WTC11 (cell line): Measurements from ENCODE around the gene NPLOC4. TPM values are rescaled to one million over a fixed set of nuclear protein-coding genes. Genes with fewer than 3 reads are reported as not detected.
A peak's percentile ranks its signal among the peaks of the same experiment; 100 is the strongest.

ENCODE experiments used
- ATAC-seq: fragments of 200-7000 bp; cut with Tn5 transposase; 2 replicates; pipeline ENCODE4 v1.10.0; 2021; ENCODE audit warnings: mild to moderate bottlenecking, moderate library complexity
- CTCF ChIA-PET: fragments of 300-600 bp; sonication (Branson Sonifier 250); formaldehyde crosslinking; loops from one replicate; lab custom pipeline; 2021; ENCODE audit warnings: antibody characterized with exemption; lab: Charles Lee
- POLR2A ChIA-PET: fragments of 350-600 bp; sonication (Branson Sonifier 250); formaldehyde crosslinking; loops from one replicate; lab custom pipeline; 2021; ENCODE audit warnings: antibody characterized with exemption; lab: Charles Lee
- DNase-seq: peaks from one replicate; pipeline ENCODE4 v3.0.0; 2021; ENCODE audit warnings: low spot score
- H3K27ac Mint-ChIP-seq: 2 replicates; pipeline ENCODE4 v1.8.0; 2021; ENCODE audit warnings: mixed read lengths
- H3K27me3 Mint-ChIP-seq: 2 replicates; pipeline ENCODE4 v1.8.0; 2021; ENCODE audit warnings: low read depth, mild to moderate bottlenecking, moderate library complexity, mixed read lengths
- H3K36me3 Mint-ChIP-seq: 2 replicates; pipeline ENCODE4 v1.8.0; 2021; ENCODE audit warnings: mixed read lengths
- H3K4me1 Mint-ChIP-seq: 2 replicates; pipeline ENCODE4 v1.8.0; 2022; ENCODE audit warnings: mixed read lengths
- H3K4me3 Mint-ChIP-seq: 2 replicates; pipeline ENCODE4 v1.8.0; 2021; ENCODE audit warnings: mild to moderate bottlenecking, moderate library complexity, mixed read lengths
- H3K9me3 Mint-ChIP-seq: 2 replicates; pipeline ENCODE4 v1.8.0; 2021; ENCODE audit warnings: mixed read lengths
- AFF4 ChIP-seq: sonication (generic); formaldehyde crosslinking; IDR thresholded peaks from 2 replicates; pipeline ENCODE4 v1.8.1; 2023; ENCODE audit warnings: mild to moderate bottlenecking, missing genetic modification reagents, borderline replicate concordance
- ATF6 ChIP-seq: sonication (generic); formaldehyde crosslinking; IDR thresholded peaks from 2 replicates; pipeline ENCODE4 v1.8.1; 2023; ENCODE audit warnings: mild to moderate bottlenecking, missing genetic modification reagents
- CBFB ChIP-seq: sonication (generic); formaldehyde crosslinking; IDR thresholded peaks from 2 replicates; pipeline ENCODE4 v1.8.1; 2022; ENCODE audit warnings: mild to moderate bottlenecking, low read depth, missing genetic modification reagents
- GABPB1 ChIP-seq: sonication (generic); formaldehyde crosslinking; IDR thresholded peaks from 2 replicates; pipeline ENCODE4 v1.8.1; 2023; ENCODE audit warnings: mild to moderate bottlenecking, missing genetic modification reagents
- GTF2I ChIP-seq: fragments of 250-450 bp; sonication (Bioruptor Pico); conservative IDR thresholded peaks from 2 replicates; pipeline ENCODE4 v1.4.0; 2021; ENCODE audit warnings: mild to moderate bottlenecking
- NFE2L1 ChIP-seq: sonication (generic); formaldehyde crosslinking; IDR thresholded peaks from 2 replicates; pipeline ENCODE4 v1.8.1; 2023; ENCODE audit warnings: missing genetic modification reagents
- NFYB ChIP-seq: sonication (generic); formaldehyde crosslinking; conservative IDR thresholded peaks from 2 replicates; pipeline ENCODE4 v1.8.0; 2022; ENCODE audit warnings: low read depth, missing genetic modification reagents
- PRRX2 ChIP-seq: fragments of 250-450 bp; sonication (Bioruptor Pico); IDR thresholded peaks from 2 replicates; pipeline ENCODE4 v1.8.0; 2021; ENCODE audit warnings: mild to moderate bottlenecking
- RELA ChIP-seq: sonication (generic); formaldehyde crosslinking; IDR thresholded peaks from 2 replicates; pipeline ENCODE4 v1.8.1; 2022; ENCODE audit warnings: missing genetic modification reagents, mild to moderate bottlenecking, borderline replicate concordance
- RORB ChIP-seq: fragments of 250-450 bp; sonication (Bioruptor Pico); IDR thresholded peaks from 2 replicates; pipeline ENCODE4 v1.9.0; 2021; ENCODE audit warnings: mild to moderate bottlenecking
- SP1 ChIP-seq: sonication (generic); formaldehyde crosslinking; conservative IDR thresholded peaks from 2 replicates; pipeline ENCODE4 v1.8.1; 2022; ENCODE audit warnings: missing genetic modification reagents
- TCF7 ChIP-seq: sonication (generic); formaldehyde crosslinking; IDR thresholded peaks from 2 replicates; pipeline ENCODE4 v1.8.0; 2022; ENCODE audit warnings: mild to moderate bottlenecking, low read depth, missing genetic modification reagents, moderate library complexity
- TP53 ChIP-seq: sonication (generic); formaldehyde crosslinking; IDR thresholded peaks from 2 replicates; pipeline ENCODE4 v1.8.1; 2023; ENCODE audit warnings: mild to moderate bottlenecking, missing genetic modification reagents
- ZBTB43 ChIP-seq: sonication (generic); formaldehyde crosslinking; IDR thresholded peaks from 2 replicates; pipeline ENCODE4 v1.8.1; 2023; ENCODE audit warnings: mild to moderate bottlenecking, missing genetic modification reagents
- ZNF281 ChIP-seq: sonication (generic); formaldehyde crosslinking; IDR thresholded peaks from 2 replicates; pipeline ENCODE4 v1.8.0; 2023; ENCODE audit warnings: mild to moderate bottlenecking, missing genetic modification reagents
- ZNF416 ChIP-seq: fragments of 250-450 bp; sonication (Bioruptor Pico); IDR thresholded peaks from 2 replicates; pipeline ENCODE4 v1.9.0; 2021; ENCODE audit warnings: mild to moderate bottlenecking, inconsistent platforms
- ZNF425 ChIP-seq: fragments of 250-450 bp; sonication (Bioruptor Pico); conservative IDR thresholded peaks from 2 replicates; pipeline ENCODE4 v1.9.0; 2021; ENCODE audit warnings: mild to moderate bottlenecking
- ZNF671 ChIP-seq: fragments of 250-450 bp; sonication (Bioruptor Pico); IDR thresholded peaks from 2 replicates; pipeline ENCODE4 v1.8.0; 2021; ENCODE audit warnings: mild to moderate bottlenecking
- total RNA-seq: library from RNA; stranded (reverse); gene quantifications from 3 replicates; pipeline ENCODE4 v1.2.3, GENCODE V29; 2021
- TF ChIP-seq, protein P1 (sequence below): sonication (generic); formaldehyde crosslinking; conservative IDR thresholded peaks from 2 replicates; pipeline ENCODE4 v1.8.1; 2022; ENCODE audit warnings: mild to moderate bottlenecking, missing genetic modification reagents
- TF ChIP-seq, protein P2 (sequence below): fragments of 250-450 bp; sonication (Bioruptor Pico); IDR thresholded peaks from 2 replicates; pipeline ENCODE4 v1.9.0; 2021; ENCODE audit warnings: mild to moderate bottlenecking
- TF ChIP-seq, protein P3 (sequence below): sonication (generic); formaldehyde crosslinking; conservative IDR thresholded peaks from 2 replicates; pipeline ENCODE4 v1.8.1; 2023; ENCODE audit warnings: mild to moderate bottlenecking, low read depth, missing genetic modification reagents, moderate library complexity

The NPLOC4 gene
- total RNA-seq, 1 experiment from 2014 or later: 83.5 TPM

DNA sequence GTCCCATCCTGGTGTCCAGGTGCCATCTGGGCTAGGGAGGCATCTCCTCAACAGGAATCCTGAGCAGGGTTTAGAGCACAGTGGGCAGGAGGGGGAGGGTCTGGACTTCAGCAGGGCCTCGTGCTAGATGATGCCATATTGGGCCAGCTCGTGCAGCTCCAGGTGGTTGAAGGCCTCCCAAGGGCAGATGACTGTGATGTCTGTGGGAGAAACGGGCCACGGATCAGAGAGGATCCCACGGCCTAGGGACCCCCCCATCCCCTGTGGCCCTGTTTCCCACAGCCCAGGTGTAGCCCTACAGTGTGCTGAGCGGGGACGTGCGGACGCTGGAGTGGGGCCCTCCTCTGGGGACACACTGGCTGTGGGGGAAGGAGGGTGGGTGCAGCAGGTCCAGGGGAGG, 14.0 kb upstream of the NPLOC4 start (continued):
- TF ChIP-seq NFE2L1 (no peak), ZNF671 (CRISPR knock-in tag) (no peak), ATF6 (CRISPR knock-in tag) (no peak), RELA (CRISPR knock-in tag) (no peak), CBFB (CRISPR knock-in tag) (no peak)
- TF ChIP-seq, protein P1, sequence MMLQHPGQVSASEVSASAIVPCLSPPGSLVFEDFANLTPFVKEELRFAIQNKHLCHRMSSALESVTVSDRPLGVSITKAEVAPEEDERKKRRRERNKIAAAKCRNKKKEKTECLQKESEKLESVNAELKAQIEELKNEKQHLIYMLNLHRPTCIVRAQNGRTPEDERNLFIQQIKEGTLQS: no peak

DNA sequence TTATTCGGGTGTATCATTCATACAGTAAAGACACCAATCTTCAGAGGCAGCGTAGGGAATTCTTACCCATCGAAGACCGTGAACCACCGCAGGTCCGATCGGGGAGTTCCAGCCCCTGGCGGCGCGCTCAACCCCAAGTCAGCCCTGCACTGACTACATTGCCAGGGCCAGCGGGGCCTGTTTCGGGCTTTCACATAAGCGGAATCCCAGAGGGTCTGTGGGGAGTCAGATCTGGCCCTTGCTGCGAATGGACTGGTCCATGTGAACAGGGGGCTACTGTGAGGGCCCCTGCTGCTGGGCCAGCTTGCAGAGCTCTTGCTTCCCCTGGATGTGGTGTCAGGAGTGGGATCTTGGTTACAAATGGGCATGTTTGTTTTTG, 11.8 kb upstream of the NPLOC4 start:
- TF ChIP-seq, protein P2, sequence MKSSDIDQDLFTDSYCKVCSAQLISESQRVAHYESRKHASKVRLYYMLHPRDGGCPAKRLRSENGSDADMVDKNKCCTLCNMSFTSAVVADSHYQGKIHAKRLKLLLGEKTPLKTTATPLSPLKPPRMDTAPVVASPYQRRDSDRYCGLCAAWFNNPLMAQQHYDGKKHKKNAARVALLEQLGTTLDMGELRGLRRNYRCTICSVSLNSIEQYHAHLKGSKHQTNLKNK (CRISPR knock-in tag): no peak
- TF ChIP-seq TCF7: no peak
- TF ChIP-seq SP1 (CRISPR knock-in tag): no peak
- TF ChIP-seq ZNF425 (CRISPR knock-in tag): no peak
- no peak for TF ChIP-seq NFYB (CRISPR knock-in tag)
- TF ChIP-seq PRRX2 (CRISPR knock-in tag): no peak
- no peak for TF ChIP-seq ZNF416 (CRISPR knock-in tag)
- TF ChIP-seq ZBTB43 (CRISPR knock-in tag): no peak
- no peak for TF ChIP-seq RORB (CRISPR knock-in tag)
- TF ChIP-seq TP53: no peak
- TF ChIP-seq, protein P3, sequence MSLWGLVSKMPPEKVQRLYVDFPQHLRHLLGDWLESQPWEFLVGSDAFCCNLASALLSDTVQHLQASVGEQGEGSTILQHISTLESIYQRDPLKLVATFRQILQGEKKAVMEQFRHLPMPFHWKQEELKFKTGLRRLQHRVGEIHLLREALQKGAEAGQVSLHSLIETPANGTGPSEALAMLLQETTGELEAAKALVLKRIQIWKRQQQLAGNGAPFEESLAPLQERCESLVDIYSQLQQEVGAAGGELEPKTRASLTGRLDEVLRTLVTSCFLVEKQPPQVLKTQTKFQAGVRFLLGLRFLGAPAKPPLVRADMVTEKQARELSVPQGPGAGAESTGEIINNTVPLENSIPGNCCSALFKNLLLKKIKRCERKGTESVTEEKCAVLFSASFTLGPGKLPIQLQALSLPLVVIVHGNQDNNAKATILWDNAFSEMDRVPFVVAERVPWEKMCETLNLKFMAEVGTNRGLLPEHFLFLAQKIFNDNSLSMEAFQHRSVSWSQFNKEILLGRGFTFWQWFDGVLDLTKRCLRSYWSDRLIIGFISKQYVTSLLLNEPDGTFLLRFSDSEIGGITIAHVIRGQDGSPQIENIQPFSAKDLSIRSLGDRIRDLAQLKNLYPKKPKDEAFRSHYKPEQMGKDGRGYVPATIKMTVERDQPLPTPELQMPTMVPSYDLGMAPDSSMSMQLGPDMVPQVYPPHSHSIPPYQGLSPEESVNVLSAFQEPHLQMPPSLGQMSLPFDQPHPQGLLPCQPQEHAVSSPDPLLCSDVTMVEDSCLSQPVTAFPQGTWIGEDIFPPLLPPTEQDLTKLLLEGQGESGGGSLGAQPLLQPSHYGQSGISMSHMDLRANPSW: no peak
- TF ChIP-seq ZNF281: no peak
- TF ChIP-seq NFE2L1: no peak
- no peak for TF ChIP-seq GABPB1 (CRISPR knock-in tag)
- no peak for TF ChIP-seq AFF4 (CRISPR knock-in tag)
- TF ChIP-seq GTF2I: no peak
- H3K27me3 Mint-ChIP-seq: peaks cover 42% of the 10 kb centered on the region
- no peaks in the 10 kb centered on the region for H3K9me3 Mint-ChIP-seq
- peak; percentile 40 for DNase-seq
- POLR2A ChIA-PET: interaction anchor here (1.4 kb wide), 1 partner anchor 12 kb away, joined by 4 read pairs; the partner anchor contains the start of genes NPLOC4 and TSPAN10
- CTCF ChIA-PET: no interaction called here
- H3K4me1 Mint-ChIP-seq: peaks cover 24% of the 10 kb centered on the region
- no peaks in the 10 kb centered on the region for H3K36me3 Mint-ChIP-seq
- no peak overlapping the region for H3K27ac Mint-ChIP-seq
- H3K4me3 Mint-ChIP-seq: peak overlapping the region; percentile 61
- peak; percentile 6; the same call in 1 of the 2 replicates for ATAC-seq
